ENCODE measurements around the gene STIL.
"Not testable (repeated sequence)": the region's sequence is repeated elsewhere in the genome, so short reads cannot be mapped to it uniquely, and the experiment has no call there.

Gene STIL

DNA sequence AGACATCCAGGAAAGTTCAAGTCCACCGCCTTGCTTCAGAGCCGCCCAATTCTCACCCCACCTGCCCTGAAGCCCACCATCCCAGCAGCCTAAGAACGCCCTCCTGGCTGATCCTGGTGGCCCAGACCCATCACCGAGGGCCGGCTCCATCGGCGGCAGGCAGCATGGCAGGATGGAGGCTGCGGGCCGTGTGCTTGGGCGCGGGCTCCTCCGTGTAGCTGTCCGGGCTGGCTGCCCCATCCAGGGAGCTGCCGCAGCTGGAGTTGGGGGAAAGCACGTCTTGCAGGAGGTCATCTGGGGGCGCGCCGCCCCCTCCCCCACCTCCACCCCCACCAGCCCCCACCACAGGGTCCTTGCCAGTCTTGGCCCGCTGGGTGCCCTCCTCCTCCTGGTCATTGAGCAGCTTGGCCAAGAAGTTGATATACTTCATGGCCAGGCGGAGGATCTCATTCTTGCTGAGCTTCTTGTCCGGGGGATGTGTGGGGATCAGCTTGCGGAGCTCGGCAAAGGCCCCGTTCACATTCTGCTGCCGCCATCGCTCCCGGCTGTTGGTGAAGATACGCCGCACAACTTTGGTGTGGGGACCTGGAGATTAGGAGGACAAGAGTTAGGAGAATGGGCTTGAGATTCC lies 94.2 kb downstream of the STIL start:
- no peak for DNase-seq (ENCODE audit: low read depth)

DNA sequence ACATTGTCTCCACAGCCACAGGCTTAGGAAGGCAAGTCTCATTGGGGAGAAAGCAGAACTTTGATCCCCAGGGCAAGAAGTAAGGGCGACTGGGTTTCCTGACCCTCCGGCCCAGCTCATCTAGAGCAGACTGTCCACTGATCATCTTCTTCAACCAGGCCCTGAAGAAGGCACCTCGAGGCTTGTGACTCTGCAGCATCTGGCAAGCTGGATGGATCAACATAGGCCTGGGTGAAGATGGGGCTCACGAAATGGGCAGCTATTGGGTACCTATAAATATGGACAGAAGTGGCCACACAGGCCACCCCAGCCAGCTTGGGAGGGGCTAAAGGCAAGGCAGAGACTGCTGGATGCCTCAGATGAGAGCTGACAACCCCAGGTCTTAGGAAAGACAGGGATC lies 94.9 kb downstream of the STIL start:
- DNase-seq (ENCODE audit: low read depth) = no peak

DNA sequence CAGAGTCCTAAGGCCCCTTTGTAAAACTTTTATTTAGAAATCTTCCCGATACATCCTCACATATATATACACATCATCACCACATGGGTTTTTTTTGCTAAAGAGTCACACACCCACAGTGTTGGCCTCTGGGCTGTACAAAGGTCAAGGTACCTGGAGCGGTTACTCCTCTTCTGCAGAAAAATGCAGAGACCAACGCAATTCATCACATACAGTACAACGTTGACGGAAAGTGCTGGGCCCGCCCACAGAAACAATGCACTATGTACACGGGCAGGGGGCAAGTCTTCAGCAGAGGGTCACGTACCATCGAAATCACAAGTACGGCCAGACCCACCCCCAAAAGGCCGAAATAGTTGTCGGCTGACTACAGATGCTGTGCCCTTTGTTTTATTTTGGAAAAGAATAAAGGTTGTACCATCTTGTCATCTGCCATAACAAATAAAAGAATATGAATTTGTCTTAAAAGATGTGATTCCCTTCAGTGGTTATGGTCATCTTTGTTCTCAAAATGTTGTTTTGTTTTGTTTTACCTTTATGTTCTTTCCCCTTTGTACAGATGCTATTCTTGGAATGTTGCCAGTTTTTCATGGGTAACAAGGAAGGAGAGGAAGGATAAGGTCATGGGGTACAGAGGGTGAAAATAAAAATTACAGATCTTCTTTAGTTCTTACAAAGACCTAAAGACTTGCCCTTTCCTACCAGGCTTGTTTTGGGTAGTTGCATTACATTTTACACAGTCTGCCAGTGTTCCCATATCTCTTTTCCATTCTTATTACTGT lies 97.5 kb downstream of the STIL start:
- no peak for DNase-seq (ENCODE audit: low read depth)

DNA sequence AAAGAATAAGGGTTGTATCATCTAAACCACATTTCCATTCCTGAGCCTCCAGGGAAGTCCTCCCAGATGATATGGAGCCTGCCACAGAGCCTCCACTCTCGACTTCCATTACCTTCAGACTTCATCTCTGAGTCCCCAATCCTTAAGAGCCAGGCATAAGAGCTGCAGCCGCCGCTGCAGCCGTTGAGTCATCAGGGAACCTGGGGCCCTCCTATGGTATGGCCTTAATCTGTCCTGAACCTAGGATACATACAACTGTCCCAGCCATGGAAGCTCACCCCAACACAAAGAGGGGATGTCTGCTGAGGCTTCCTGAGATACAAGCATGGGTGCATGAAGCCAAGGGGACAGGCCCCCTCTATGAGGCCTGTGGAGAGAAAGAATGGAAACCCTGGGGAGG lies 98.2 kb downstream of the STIL start:
- no peak for DNase-seq (ENCODE audit: low read depth)

DNA sequence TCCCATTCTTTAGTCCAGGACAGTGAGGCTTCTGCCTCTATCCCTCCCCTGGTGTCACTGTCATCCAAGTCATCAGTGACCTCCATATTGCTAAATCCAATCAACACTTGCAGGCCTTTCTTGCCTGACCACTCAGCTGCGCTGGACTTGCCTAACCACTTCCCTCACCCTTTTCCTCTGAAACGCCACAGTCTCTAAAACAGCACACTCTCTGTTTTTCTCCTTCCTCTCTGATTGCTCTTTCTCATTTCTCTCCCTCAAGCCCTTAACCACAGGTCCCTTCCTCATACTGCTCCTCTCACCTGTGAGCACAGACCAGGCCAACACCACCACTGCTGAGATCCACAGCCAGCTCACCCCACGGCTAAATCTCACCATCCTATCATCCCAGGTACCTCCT lies 99.4 kb downstream of the STIL start:
- DNase-seq (ENCODE audit: low read depth) = no peak

DNA sequence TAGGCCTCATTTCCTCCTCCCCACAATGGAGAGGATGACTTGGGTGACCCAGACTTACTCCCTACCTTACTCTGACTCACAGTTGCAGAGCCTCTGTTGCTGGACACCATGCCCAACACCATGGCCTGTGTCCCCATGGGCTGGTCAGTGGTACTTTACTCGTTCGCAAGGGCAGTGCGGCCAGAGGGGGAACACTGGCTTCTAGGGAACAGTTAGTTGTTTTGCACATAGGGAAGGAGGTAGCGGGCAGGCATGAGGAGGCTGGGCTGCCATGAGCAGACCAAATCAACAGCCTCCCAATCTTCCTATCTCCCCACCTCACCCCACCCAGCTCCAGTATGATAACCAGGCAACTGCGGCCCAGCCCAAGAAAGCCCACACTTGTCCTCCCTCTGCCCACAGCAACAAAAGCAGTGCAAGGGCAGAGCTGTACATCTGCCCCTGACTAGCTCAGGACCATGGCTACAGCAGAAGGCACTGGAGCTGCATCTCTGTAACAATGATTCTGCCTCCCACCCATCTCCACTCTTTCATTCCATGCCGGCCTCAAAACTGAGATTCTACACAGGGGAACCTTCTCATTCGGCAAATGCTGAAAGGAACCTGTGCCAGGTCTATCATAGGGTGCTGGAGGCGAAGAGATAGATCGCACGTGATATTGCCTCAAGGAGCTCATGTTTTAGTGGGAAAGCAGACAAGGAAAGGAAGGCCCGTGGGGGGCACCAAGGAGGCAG lies 100.5 kb downstream of the STIL start:
- no peak for DNase-seq (ENCODE audit: low read depth)

DNA sequence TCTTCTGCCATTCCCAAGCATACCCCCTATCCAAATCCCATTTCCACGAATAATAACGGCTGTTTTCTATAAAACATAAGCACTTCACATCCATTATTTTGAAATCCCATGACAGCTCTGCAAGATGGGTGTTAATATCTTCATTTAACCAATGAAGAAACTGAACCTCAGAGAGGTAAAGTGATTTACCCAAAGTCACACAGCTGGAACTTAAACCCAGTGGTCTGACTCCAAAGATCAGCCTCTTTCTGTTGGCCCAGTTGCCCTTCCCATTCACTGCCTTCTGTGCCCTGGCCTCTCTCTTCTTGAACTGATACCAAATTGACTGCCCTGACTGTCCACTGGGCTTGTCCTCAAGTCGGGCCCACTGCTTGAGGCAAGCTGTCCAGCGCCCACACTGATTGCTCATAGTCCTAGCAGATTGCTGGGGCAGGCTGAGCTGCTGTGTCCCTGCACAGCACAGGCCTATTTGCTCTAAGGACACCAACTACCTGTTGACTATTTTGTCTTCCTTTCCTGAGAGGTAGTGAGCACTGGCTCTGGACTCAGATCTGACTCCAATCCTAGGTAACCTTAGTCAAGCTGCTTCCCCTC lies 101.2 kb downstream of the STIL start:
- no peak for DNase-seq (ENCODE audit: low read depth)

DNA sequence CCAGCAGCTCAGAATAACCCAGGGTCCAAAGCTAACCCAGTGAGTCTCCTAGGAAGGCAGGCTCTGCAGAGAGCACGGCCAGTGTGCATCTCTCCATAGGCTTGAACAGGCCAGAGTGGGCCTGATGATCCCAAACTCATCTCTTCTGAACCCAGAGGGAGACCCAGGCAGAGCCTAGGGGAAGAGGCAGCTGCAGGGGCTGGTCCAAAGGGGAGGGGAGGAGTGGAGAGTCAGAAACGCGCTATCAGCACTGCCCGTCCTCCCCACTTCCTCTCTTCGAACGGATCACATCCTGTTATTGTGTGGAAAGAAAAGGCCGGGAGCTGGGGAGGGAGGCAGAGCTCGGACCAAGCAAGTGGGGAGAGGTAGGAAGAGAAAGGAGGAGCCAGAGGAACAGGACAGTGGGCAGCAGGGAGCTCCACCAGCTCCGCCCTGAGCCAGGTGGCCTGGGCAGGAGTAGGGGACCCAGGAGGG lies 102.1 kb downstream of the STIL start:
- DNase-seq (ENCODE audit: low read depth) = no peak

DNA sequence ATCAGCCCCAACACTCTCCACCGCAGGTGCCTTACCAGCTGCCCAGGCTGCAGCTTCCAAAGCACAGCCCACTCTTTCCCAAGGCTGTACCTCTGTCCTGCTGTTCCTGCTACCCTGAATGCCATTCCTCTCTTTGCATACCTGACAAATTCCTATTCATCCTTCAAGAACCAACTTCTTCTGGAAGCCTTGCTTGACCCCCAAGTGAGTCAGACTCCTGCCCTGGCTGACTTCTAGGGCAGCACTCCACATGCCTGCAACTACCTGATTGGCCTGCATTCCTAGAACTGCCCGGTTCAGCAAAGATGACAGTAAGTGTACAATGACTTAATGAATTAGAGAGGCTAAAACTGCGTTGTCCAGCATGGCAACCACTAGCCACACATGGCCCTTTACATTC lies 103.3 kb downstream of the STIL start:
- DNase-seq (ENCODE audit: low read depth) = no peak

DNA sequence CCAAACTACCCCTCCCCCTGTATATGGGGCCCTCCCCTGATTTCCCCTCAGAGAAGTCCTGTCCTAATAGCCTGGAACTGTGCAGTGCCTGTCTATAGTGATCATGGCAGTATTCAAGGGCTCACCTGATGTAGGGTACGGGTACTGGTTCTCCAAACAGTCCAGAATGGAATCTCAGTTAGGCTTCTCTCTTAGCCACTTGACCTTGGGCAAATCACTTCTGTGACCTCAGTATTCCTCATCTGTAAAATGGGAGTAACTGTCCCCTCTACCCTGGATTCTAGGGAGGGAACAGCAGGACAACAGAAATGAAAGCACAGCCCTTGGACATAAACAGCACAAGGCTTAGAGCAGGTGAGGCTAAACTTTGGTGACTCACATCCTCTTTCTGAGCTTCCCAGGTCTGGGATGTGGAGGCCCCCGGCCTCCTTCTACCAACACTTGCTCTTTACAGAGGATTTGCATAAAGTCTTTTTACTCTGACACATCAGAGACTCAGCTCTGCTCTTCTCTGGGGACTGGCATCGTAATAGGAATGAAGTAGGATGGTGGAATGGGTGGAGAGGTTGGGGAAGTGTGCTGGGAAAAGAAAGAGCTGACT lies 104.1 kb downstream of the STIL start:
- no peak for DNase-seq (ENCODE audit: low read depth)

DNA sequence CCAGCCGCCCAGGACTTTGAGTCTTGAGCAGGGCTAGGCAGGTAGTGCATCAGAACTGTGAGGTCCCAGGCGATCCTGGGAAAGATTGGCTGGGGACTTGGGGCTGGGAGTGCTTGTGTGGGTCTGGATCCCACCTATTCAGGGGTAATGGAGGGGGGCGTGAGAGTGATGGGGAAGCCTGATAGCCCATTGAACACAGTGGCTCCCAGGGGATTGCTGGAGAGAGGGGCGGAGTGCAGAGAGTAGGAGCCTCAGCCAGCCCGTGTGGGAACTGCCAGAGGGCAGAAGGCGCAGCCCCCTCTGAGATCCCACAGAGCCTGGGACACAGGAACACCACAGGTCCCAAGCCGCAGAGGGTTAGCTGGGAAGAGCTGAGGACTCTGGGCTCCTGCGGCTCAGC lies 104.9 kb downstream of the STIL start:
- DNase-seq (ENCODE audit: low read depth) = no peak

DNA sequence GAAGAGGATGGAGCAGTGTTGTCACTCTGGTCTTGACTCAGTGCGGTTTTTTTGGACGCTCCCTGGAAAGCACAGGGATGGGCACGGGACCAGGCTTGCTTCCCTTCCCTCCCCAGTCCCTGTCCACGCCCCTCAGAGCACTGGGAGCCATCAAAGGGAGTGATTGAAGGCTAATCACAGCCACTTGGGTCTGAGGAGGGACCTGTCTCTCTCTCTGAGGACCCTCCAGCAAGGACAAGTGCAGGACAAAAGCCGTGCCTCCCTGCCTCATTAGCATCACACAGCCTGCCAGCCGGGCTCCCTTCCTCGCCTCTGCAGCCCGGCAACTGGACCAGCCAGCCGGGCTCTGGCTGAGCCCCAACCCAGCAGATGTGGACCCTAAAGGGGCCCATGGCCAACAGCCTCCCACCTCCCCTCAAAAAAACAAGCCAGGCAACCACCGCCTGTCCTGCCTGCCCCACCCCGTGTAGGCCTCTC lies 105.5 kb downstream of the STIL start:
- no peak for DNase-seq (ENCODE audit: low read depth)

DNA sequence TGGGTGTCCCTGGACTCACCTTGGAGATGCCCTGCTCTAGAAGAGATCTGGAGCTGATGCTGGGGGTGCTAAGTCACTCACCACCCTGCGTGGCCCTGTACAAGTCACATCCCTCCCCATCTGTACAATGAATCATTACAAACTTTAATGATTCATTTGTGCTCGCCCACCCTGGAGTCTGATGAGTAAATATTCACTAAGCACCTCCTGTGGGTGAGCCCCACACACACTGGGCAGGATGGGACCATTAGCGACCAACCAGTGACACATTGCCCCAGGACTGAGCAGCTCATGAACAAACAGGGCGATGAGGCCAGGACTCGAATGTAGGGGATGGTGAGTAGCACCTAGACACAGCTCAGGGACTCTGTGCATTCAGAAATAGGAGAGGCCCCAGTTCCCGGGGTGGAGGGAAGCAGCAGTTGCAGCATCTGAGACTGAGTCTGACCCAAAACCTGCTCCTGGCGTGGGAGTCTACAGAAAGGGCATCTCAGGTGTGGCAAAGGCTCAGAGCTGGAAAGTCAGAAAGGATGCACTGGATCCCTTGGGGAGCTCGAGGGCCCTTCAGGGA lies 106.1 kb downstream of the STIL start:
- DNase-seq (ENCODE audit: low read depth) = no peak

DNA sequence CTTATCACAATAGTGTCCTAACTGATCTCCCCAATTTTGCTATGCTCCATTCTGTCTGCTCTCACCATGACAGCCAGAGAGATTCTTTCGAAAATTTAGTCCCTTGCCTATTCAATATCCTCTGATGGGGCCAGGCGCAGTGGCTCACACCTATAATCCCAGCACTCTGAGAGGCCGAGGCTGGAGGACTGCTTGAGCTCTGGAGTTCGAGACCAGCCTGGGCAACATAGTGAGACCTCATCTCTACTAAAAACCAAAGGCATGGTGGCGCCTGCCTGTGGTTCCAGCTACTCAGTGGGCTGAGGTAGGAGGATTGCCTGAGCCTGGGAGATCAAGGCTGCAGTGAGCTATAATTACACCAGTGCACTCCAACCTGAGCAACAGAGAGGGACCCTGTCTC lies 108.0 kb downstream of the STIL start:
- no peak for DNase-seq (ENCODE audit: low read depth)

DNA sequence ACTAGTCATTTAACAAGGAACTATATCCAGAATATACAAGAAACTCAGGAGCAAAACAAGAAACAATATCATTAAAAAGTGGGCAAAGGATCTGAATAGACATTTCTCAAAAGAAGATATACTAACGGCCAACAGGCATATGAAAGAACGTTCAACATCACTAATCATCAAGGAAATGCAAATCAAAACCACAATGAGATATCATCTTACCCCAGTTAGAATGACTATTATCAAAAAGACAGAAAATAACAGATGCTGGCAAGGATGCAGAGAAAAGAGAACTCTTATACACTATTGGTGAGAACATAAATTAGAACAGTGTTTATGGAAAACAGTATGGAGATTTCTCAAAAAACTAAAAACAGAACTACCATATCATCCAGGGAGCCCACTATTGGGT lies 110.4 kb downstream of the STIL start:
- not testable (repeated sequence) for DNase-seq (ENCODE audit: low read depth)

DNA sequence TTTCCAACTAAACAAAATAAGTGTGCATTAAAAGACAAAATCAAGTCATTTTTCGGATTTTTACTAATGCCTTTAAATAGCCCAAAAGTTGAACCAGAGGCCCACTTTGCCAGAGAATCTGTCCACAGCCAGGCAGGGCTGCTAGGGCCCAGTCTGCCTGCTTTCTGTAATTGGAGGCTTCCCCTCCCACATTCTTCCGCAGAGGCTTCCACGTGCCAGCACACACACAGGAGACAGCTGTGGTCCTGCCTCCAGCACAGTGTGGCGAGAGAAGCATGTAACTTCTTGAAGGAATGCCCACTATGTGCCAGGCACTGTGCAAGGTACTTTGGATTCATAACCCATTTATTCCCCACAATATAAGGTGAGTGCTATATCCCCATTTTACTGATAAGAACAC lies 112.8 kb downstream of the STIL start:
- DNase-seq (ENCODE audit: low read depth) = no peak
